OCI-LY7 (cell line): ENCODE data around the gene KLB. TPM values are rescaled to one million over a fixed set of nuclear protein-coding genes. Genes with fewer than 3 reads are reported as not detected.
"Not testable (repeated sequence)": the region's sequence is repeated elsewhere in the genome, so short reads cannot be mapped to it uniquely, and the experiment has no call there.

Experiments used
- BruUV-seq: library from RNA; stranded (reverse); fragments of 400-500 nt; replicated peaks from 2 replicates; lab custom pipeline; 2021; lab: Mats Ljungman, UMichigan
- CTCF ChIA-PET: fragments of 300-600 bp; sonication (Branson Sonifier 250); formaldehyde crosslinking; loops from one replicate; lab custom pipeline; 2022; ENCODE audit warnings: antibody characterized with exemption; ENCODE audit not compliant: unreplicated experiment; lab: Charles Lee
- POLR2A ChIA-PET: fragments of 300-600 bp; sonication (Branson Sonifier 250); formaldehyde crosslinking; loops from one replicate; lab custom pipeline; 2022; ENCODE audit warnings: antibody characterized with exemption; lab: Charles Lee
- DNase-seq: peaks from one replicate; pipeline ENCODE4 v3.0.0-alpha.2; 2015; ENCODE audit warnings: low spot score
- H2AFZ ChIP-seq: fragments of 200-600 bp; sonication (generic), shearing (Covaris generic); 2 replicates; pipeline ENCODE4 v1.6.1; 2014; ENCODE audit warnings: mild to moderate bottlenecking, antibody characterized with exemption, low read length, moderate library complexity
- H3K27ac ChIP-seq: fragments of 200-600 bp; sonication (generic); 2 replicates; pipeline ENCODE4 v1.5.1; 2014; ENCODE audit warnings: mixed run types, low read depth, mild to moderate bottlenecking, moderate library complexity, low read length, inconsistent platforms; ENCODE audit not compliant: poor library complexity, severe bottlenecking
- H3K36me3 ChIP-seq: fragments of 200-600 bp; sonication (generic); 2 replicates; pipeline ENCODE4 v1.6.1; 2014; ENCODE audit warnings: mild to moderate bottlenecking, antibody characterized with exemption, low read length, moderate library complexity, mixed read lengths; ENCODE audit not compliant: insufficient read depth
- H3K4me1 ChIP-seq: fragments of 200-600 bp; sonication (generic); 2 replicates; pipeline ENCODE4 v1.5.1; 2014; ENCODE audit warnings: mild to moderate bottlenecking, low read length; ENCODE audit not compliant: insufficient read depth, poor library complexity, severe bottlenecking
- H3K4me2 ChIP-seq: fragments of 200-600 bp; sonication (generic); 2 replicates; pipeline ENCODE4 v1.6.1; 2014; ENCODE audit warnings: mild to moderate bottlenecking, low read length
- H3K4me3 ChIP-seq: fragments of 200-600 bp; sonication (generic); 2 replicates; pipeline ENCODE4 v1.5.1; 2014; ENCODE audit warnings: mild to moderate bottlenecking, low read depth, low read length; ENCODE audit not compliant: poor library complexity, severe bottlenecking
- H3K79me2 ChIP-seq: fragments of 200-600 bp; sonication (generic); 2 replicates; pipeline ENCODE4 v1.6.1; 2016; ENCODE audit warnings: low read depth, mild to moderate bottlenecking, low read length, moderate library complexity, mixed read lengths; ENCODE audit not compliant: insufficient read depth
- H3K9me2 ChIP-seq: fragments of 200-600 bp; sonication (generic); 2 replicates; pipeline ENCODE4 v1.6.1; 2016; ENCODE audit warnings: mild to moderate bottlenecking, low read length, mixed read lengths; ENCODE audit not compliant: insufficient read depth
- H3K9me3 ChIP-seq: fragments of 200-600 bp; sonication (generic); 2 replicates; pipeline ENCODE4 v1.6.1; 2014; ENCODE audit warnings: mild to moderate bottlenecking, mixed run types, low read length, mixed read lengths
- H4K20me1 ChIP-seq: fragments of 200-600 bp; sonication (generic); 2 replicates; pipeline ENCODE4 v1.6.1; 2014; ENCODE audit warnings: mild to moderate bottlenecking, antibody characterized with exemption, low read length, moderate library complexity, mixed read lengths; ENCODE audit not compliant: insufficient read depth
- EZH2phosphoT487 ChIP-seq: fragments of 200-600 bp; sonication (generic); IDR thresholded peaks from 2 replicates; pipeline ENCODE4 v1.6.1; 2018; ENCODE audit warnings: low read depth, borderline replicate concordance, mild to moderate bottlenecking, mixed run types, antibody characterized with exemption, low read length, moderate library complexity, mixed read lengths
- intact Hi-C: fragments of 100-400 bp; cut with micrococcal nuclease; formaldehyde crosslinking; loops from one replicate; pipeline ENCODE4 v1.10.0; 2022; ENCODE audit not compliant: unreplicated experiment
- total RNA-seq, 2 experiments: library from RNA; depleted of rRNA in 1 of 2; stranded (reverse); fragments of >200 nt in 1 of 2; shearing (Covaris generic) in 1 of 2; gene quantifications; 2 replicates each; pipeline ENCODE4 v1.2.3, GENCODE V29; 2014 to 2022
- TF ChIP-seq, protein P1 (sequence below): fragments of 200-600 bp; sonication (generic); conservative IDR thresholded peaks from 2 replicates; pipeline ENCODE4 v1.5.1; 2014; ENCODE audit warnings: mild to moderate bottlenecking, antibody characterized with exemption, low read length, moderate library complexity, mixed read lengths

KLB gene
- total RNA-seq, 2 experiments from 2014 or later: not detected

DNA sequence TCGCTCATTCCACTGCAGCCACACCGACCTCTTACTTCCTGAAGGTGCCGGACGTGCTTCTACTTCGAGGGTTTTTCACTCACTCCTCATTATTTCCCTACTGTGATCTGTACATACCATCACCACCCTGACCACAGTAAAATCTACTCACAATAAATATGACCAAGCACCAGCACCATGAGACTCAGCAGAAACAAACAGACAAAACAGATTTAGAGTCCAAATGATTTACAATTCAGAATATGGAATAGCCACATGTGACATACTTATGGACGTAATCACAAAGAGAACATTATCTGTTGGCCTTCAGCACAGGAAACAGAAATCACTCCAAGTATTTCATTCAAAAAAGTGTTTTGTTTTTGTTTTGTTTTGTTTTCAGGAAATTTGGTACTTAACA is 16.1 kb upstream of the KLB start:
- H3K4me1 ChIP-seq: no peaks in the 10 kb centered on the region
- no peaks in the 10 kb centered on the region for H3K36me3 ChIP-seq
- TF ChIP-seq EZH2phosphoT487: no peak
- TF ChIP-seq, protein P1, sequence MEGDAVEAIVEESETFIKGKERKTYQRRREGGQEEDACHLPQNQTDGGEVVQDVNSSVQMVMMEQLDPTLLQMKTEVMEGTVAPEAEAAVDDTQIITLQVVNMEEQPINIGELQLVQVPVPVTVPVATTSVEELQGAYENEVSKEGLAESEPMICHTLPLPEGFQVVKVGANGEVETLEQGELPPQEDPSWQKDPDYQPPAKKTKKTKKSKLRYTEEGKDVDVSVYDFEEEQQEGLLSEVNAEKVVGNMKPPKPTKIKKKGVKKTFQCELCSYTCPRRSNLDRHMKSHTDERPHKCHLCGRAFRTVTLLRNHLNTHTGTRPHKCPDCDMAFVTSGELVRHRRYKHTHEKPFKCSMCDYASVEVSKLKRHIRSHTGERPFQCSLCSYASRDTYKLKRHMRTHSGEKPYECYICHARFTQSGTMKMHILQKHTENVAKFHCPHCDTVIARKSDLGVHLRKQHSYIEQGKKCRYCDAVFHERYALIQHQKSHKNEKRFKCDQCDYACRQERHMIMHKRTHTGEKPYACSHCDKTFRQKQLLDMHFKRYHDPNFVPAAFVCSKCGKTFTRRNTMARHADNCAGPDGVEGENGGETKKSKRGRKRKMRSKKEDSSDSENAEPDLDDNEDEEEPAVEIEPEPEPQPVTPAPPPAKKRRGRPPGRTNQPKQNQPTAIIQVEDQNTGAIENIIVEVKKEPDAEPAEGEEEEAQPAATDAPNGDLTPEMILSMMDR: no peak
- H3K9me3 ChIP-seq: no peaks in the 10 kb centered on the region
- no peaks in the 10 kb centered on the region for H3K9me2 ChIP-seq
- no peak overlapping the region for H3K4me2 ChIP-seq
- BruUV-seq: no TSS peak
- POLR2A ChIA-PET: no interaction called here
- CTCF ChIA-PET: no interaction called here
- intact Hi-C loops: no loop called here
- no peak overlapping the region for H3K4me3 ChIP-seq
- H2AFZ ChIP-seq: no peak overlapping the region
- H3K79me2 ChIP-seq: no peaks in the 10 kb centered on the region
- no peak overlapping the region for H3K27ac ChIP-seq
- H4K20me1 ChIP-seq: no peaks in the 10 kb centered on the region
- no peak for DNase-seq

DNA sequence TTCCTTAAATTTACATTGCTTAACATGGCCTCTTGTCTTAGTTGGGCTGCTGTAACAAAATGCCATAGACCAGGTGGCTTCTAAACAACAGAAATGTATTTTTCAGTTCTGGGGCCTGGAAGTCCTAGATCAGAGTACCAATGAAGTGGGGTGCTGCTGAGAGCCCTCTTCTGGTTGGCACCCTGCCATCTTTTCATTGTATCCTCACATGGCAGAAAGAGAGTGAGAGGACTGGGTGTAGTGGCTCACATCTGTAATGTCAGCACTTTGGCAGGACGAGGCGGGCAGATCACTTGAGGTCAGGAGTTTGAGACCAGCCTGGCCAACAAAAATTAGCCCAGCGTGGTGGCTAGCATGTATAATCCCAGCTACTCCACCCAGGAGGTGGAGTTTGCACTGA is 12.0 kb upstream of the KLB start:
- intact Hi-C loops: no loop called here
- no peak overlapping the region for H3K4me3 ChIP-seq
- no peaks in the 10 kb centered on the region for H4K20me1 ChIP-seq
- H2AFZ ChIP-seq: no peak overlapping the region
- CTCF ChIA-PET: no interaction called here
- H3K4me1 ChIP-seq: no peaks in the 10 kb centered on the region
- TF ChIP-seq EZH2phosphoT487: no peak
- TF ChIP-seq, protein P1: no peak
- POLR2A ChIA-PET: interaction anchor here (0.7 to 1.0 kb wide), 2 partner anchors 14 to 633 kb away, joined by 3 to 5 read pairs; no protein-coding TSS in a partner anchor
- H3K9me3 ChIP-seq: no peaks in the 10 kb centered on the region
- no peaks in the 10 kb centered on the region for H3K79me2 ChIP-seq
- no peak overlapping the region for H3K4me2 ChIP-seq
- H3K36me3 ChIP-seq: no peaks in the 10 kb centered on the region
- no peaks in the 10 kb centered on the region for H3K9me2 ChIP-seq
- no TSS peak for BruUV-seq
- no peak for DNase-seq
- H3K27ac ChIP-seq: no peak overlapping the region

DNA sequence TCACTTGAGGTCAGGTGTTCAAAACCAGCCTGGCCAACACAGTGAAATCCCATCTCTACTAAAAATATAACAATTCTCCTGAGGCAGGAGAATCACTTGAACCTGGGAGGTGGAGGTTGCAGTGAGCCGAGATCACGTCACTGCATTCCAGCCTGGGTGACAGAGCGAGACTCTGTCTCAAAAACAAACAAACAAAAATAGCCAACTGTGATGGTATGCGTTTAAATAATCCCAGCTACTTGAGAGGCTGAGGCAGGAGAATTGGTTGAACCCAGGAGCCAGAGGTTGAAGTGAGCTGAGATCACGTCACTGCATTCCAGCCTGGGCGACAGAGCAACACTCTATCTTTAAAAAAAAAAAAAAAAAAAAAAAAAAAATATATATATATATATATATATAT is 5.1 kb upstream of the KLB start:
- CTCF ChIA-PET, DNase-seq, H3K27ac ChIP-seq, H3K36me3 ChIP-seq, H2AFZ ChIP-seq, H3K4me1 ChIP-seq, H3K9me3 ChIP-seq, H3K4me2 ChIP-seq, intact Hi-C loops, H3K9me2 ChIP-seq, BruUV-seq, H3K4me3 ChIP-seq, H4K20me1 ChIP-seq, H3K79me2 ChIP-seq: not testable (repeated sequence)
- POLR2A ChIA-PET: interaction anchor here (0.5 kb wide), 1 partner anchor 466 kb away, joined by 5 read pairs; no protein-coding TSS in a partner anchor
